GM12878 (cell line): Measurements from ENCODE around the gene RALGPS1. TPM values are rescaled to one million over a fixed set of nuclear protein-coding genes. Genes with fewer than 3 reads are reported as not detected.

Source experiments
- ATAC-seq: fragments of 200-7000 bp; cut with Tn5 transposase; 3 replicates; pipeline ENCODE4 v1.9.1; 2020; ENCODE audit warnings: mild to moderate bottlenecking, moderate library complexity
- BruUV-seq: library from RNA; stranded (reverse); fragments of 400-500 nt; replicated peaks from 2 replicates; lab custom pipeline; 2021; lab: Mats Ljungman, UMichigan
- CTCF ChIA-PET: fragments of 300-600 bp; sonication (Branson Sonifier 250); formaldehyde crosslinking; extraction: SDS; loops from one replicate; lab custom pipeline; 2021; ENCODE audit warnings: inconsistent platforms; lab: Yijun Ruan, JAX
- POLR2A ChIA-PET: fragments of 350-600 bp; formaldehyde crosslinking; extraction: SDS; loops from one replicate; lab custom pipeline; 2021; ENCODE audit warnings: inconsistent platforms; lab: Charles Lee
- RAD21 ChIA-PET: fragments of 300-600 bp; sonication (Branson Sonifier 250); formaldehyde crosslinking; loops from one replicate; lab custom pipeline; 2023; ENCODE audit warnings: antibody characterized with exemption; ENCODE audit not compliant: unreplicated experiment; lab: Charles Lee
- SMC1A ChIA-PET: fragments of 300-600 bp; sonication (Branson Sonifier 250); formaldehyde crosslinking; loops from one replicate; lab custom pipeline; 2023; ENCODE audit not compliant: unreplicated experiment, uncharacterized antibody; lab: Charles Lee
- DNase-seq: peaks from one replicate; pipeline ENCODE4 v3.0.0-alpha.2; 2011; ENCODE audit warnings: low read depth, low spot score
- FAIRE-seq: peaks from 3 replicates; lab custom pipeline; 2011; peaks lifted over from hg19 to GRCh38; lab: Jason Lieb, UNC
- H2AFZ ChIP-seq: 2 replicates; pipeline ENCODE4 v1.6.0; 2011; ENCODE audit warnings: low read depth, low read length, control low read depth; ENCODE audit not compliant: control insufficient read depth
- H3K27ac ChIP-seq: 2 replicates; pipeline ENCODE4 v1.5.1; 2011; ENCODE audit warnings: control low read depth; ENCODE audit not compliant: control insufficient read depth, insufficient read depth
- H3K27me3 ChIP-seq, 2 experiments: replicated peaks in 1 of 2; 2 replicates each; pipeline versions ENCODE4 v1.6.0 to v1.6.1; 2011; ENCODE audit warnings: low read length in 1 of 2; ENCODE audit not compliant: control insufficient read depth in 2 of 2, insufficient read depth in 2 of 2
- H3K36me3 ChIP-seq, 2 experiments: 2 replicates each; pipeline ENCODE4 v1.5.1; 2011; ENCODE audit warnings: low read length in 1 of 2; ENCODE audit not compliant: control insufficient read depth in 2 of 2, insufficient read depth in 2 of 2
- H3K4me1 ChIP-seq: 2 replicates; pipeline ENCODE4 v1.6.1; 2011; ENCODE audit warnings: mild to moderate bottlenecking, low read length, moderate library complexity, mixed read lengths; ENCODE audit not compliant: control insufficient read depth, insufficient read depth
- H3K4me2 ChIP-seq: 2 replicates; pipeline ENCODE4 v1.6.0; 2011; ENCODE audit warnings: control low read depth; ENCODE audit not compliant: control insufficient read depth, insufficient read depth
- H3K4me3 ChIP-seq: fragments of 200-600 bp; sonication (generic); 2 replicates; pipeline ENCODE4 v1.5.1; 2016
- H3K79me2 ChIP-seq: 2 replicates; pipeline ENCODE4 v1.6.0; 2011; ENCODE audit warnings: low read length; ENCODE audit not compliant: control insufficient read depth, insufficient read depth
- H3K9ac ChIP-seq: 2 replicates; pipeline ENCODE4 v1.8.0; 2011; ENCODE audit warnings: low read length, control low read depth, mixed read lengths; ENCODE audit not compliant: control insufficient read depth, insufficient read depth
- H3K9me3 ChIP-seq: replicated peaks from 3 replicates; pipeline ENCODE4 v1.5.1; 2011; ENCODE audit warnings: mild to moderate bottlenecking, low read length; ENCODE audit not compliant: control insufficient read depth, insufficient read depth
- H4K20me1 ChIP-seq: 2 replicates; pipeline ENCODE4 v1.6.0; 2011; ENCODE audit not compliant: control insufficient read depth, insufficient read depth
- BACH1 ChIP-seq: fragments of 450-650 bp; IDR thresholded peaks from 2 replicates; pipeline ENCODE4 v1.6.1; 2017; ENCODE audit warnings: mild to moderate bottlenecking, borderline replicate concordance
- ETV6 ChIP-seq, 2 experiments: fragments of 450-650 bp in 1 of 2; IDR thresholded peaks in 1 of 2; conservative IDR thresholded peaks in 1 of 2; 2 replicates each; pipeline ENCODE4 v1.6.1; 2014; ENCODE audit warnings: antibody characterized with exemption in 1 of 2, borderline replicate concordance in 1 of 2, low read depth in 1 of 2, mild to moderate bottlenecking in 1 of 2, moderate library complexity in 1 of 2
- MEF2A ChIP-seq: IDR thresholded peaks from 2 replicates; pipeline ENCODE4 v1.6.1; 2011; ENCODE audit warnings: low read depth, mild to moderate bottlenecking, low read length, moderate library complexity; ENCODE audit not compliant: insufficient read depth
- SRF ChIP-seq, 2 experiments: IDR thresholded peaks; 2 replicates each; pipeline ENCODE4 v1.6.1; 2011; ENCODE audit warnings: low read depth in 2 of 2, low read length in 2 of 2, mild to moderate bottlenecking in 1 of 2, moderate library complexity in 1 of 2
- YY1 ChIP-seq: IDR thresholded peaks from 2 replicates; pipeline ENCODE4 v1.6.1; 2011; ENCODE audit warnings: low read depth, mild to moderate bottlenecking, low read length
- ZNF207 ChIP-seq: fragments of 450-650 bp; IDR thresholded peaks from 2 replicates; pipeline ENCODE4 v1.6.1; 2014; ENCODE audit warnings: antibody characterized with exemption, mild to moderate bottlenecking, borderline replicate concordance
- WGBS: methylation state at CpG from one replicate; pipeline ENCODE4 v1.1.6; 2016; ENCODE audit warnings: low lambda C conversion rate; ENCODE audit not compliant: insufficient replicate concordance, insufficient coverage; ENCODE audit errors: missing lambda C conversion rate; 5-methylcytosine and 5-hydroxymethylcytosine counted together
- in situ Hi-C: fragments of 300-500 bp; cut with MboI; formaldehyde crosslinking; loops from 9 replicates; pipeline ENCODE4 v1.14.3; 2018; ENCODE audit warnings: mixed read lengths
- intact Hi-C: fragments of 100-400 bp; cut with micrococcal nuclease; formaldehyde crosslinking; loops from one replicate; pipeline ENCODE4 v1.14.2; 2022; ENCODE audit not compliant: unreplicated experiment
- polyA plus RNA-seq, 11 experiments: library from polyadenylated mRNA; depleted of rRNA in 4 of 11; unstranded in 6 of 11; stranded (reverse) in 5 of 11; fragments of >200 nt; fragmentation: Nextera tagmentation in 4 of 11; fragmentation: Illumina TruSeq in 1 of 11; extraction: Ambion mirVana in 4 of 11; extraction: Trizol in 1 of 11; gene quantifications; 1 replicate in 1 of 11; 2 replicates in 10 of 11; pipeline versions ENCODE4 v1.2.1 to v1.2.3, GENCODE V29; 2011 to 2016; ENCODE audit warnings: inconsistent platforms in 2 of 11, missing spikeins in 2 of 11, low read depth in 1 of 11
- total RNA-seq, 4 experiments: library from RNA; depleted of rRNA in 3 of 4; stranded (reverse); fragments of >200 nt in 3 of 4; fragmentation: Illumina TruSeq in 1 of 4; extraction: Trizol in 1 of 4; gene quantifications; 2 replicates each; pipeline versions ENCODE4 v1.2.1 to v1.2.3, GENCODE V29; 2013 to 2021
- TF ChIP-seq, protein P1 (sequence below): fragments of 450-650 bp; IDR thresholded peaks from 2 replicates; pipeline ENCODE4 v1.6.1; 2018; ENCODE audit warnings: borderline replicate concordance, mild to moderate bottlenecking; ENCODE audit not compliant: partially characterized antibody
- TF ChIP-seq, protein P2 (sequence below): fragments of 450-650 bp; IDR thresholded peaks from 2 replicates; pipeline ENCODE4 v1.6.1; 2016; ENCODE audit warnings: mild to moderate bottlenecking
- TF ChIP-seq, protein P3 (sequence below): fragments of 450-650 bp; IDR thresholded peaks from 2 replicates; pipeline ENCODE4 v1.6.1; 2017; ENCODE audit warnings: mild to moderate bottlenecking, moderate library complexity
- TF ChIP-seq, protein P4 (sequence below): fragments of 450-650 bp; formaldehyde crosslinking; IDR thresholded peaks from 2 replicates; pipeline ENCODE4 v1.4.0; 2022; ENCODE audit warnings: mild to moderate bottlenecking, moderate library complexity

Gene RALGPS1
- total and polyA plus RNA-seq, 10 of the 15 experiments (the other 5 are each of a cell fraction or from before 2014, with no cell fraction given) = 0.13 to 5.6 (median 2.7) TPM

DNA sequence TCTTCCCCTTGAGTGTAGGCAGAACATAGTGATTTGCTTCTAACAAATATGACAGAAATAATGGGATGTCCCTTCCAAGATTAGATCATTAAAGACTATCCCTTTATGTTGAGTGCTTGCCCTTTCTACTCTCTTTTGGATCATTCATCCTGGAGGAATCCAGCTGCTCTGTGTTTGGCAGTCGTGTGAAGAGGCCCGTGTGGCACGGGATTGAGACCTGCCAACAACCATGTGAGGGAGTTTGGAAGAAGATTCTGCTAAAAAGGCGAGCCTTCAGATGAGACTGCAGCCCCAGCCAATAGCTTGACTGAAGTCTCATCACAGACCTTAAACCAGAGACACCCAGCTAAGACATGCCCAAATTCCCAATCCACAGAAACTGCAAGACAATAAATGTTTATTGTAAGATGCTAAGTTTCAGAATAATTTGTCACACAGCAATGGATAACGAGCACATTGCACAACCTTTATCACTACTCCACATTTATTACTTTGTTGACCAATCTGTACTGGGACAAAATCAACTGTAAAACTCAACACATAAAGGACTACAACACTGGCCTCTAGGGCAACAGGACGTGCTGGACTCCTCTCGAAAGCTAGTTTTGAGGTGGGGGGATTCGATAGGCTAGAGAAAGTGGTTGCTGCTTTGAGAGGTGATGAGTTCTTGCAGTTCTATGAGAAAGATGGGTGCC is 165.0 kb downstream of the RALGPS1 start:
- H3K4me3 ChIP-seq = no peak overlapping the region
- no peaks in the 10 kb centered on the region for H3K9me3 ChIP-seq
- in situ Hi-C loops (no loop called here), intact Hi-C loops (no loop called here)
- 91% methylated on average over 8 of the region's 8 CpGs for WGBS
- H3K4me1 ChIP-seq = no peaks in the 10 kb centered on the region
- POLR2A ChIA-PET = interaction anchor here (1.0 kb wide), 1 partner anchor 39 kb away, joined by 3 read pairs; no protein-coding TSS in a partner anchor
- no peaks in the 10 kb centered on the region for H3K79me2 ChIP-seq
- RAD21 ChIA-PET = no interaction called here
- H2AFZ ChIP-seq = no peak overlapping the region
- no peak for DNase-seq
- H4K20me1 ChIP-seq = no peaks in the 10 kb centered on the region
- no peaks in the 10 kb centered on the region; a peak in 1 of 4 replicates for H3K36me3 ChIP-seq
- CTCF ChIA-PET = interaction anchor here (1.0 kb wide), 1 partner anchor 94 kb away, joined by 3 read pairs; no protein-coding TSS in a partner anchor
- H3K27me3 ChIP-seq = no peaks in the 10 kb centered on the region
- H3K4me2 ChIP-seq = no peak overlapping the region
- H3K9ac ChIP-seq = no peak overlapping the region
- no peak overlapping the region for H3K27ac ChIP-seq
- no TSS peak for BruUV-seq
- ATAC-seq = no peak
- no peak for FAIRE-seq
- SMC1A ChIA-PET = interaction anchor here (1.8 kb wide), 1 partner anchor 19 kb away, joined by 3 read pairs; no protein-coding TSS in a partner anchor
- TF ChIP-seq YY1 = no peak
- TF ChIP-seq BACH1 = no peak
- no peak for TF ChIP-seq MEF2A
- TF ChIP-seq ZNF207 = no peak
- TF ChIP-seq, protein P1, sequence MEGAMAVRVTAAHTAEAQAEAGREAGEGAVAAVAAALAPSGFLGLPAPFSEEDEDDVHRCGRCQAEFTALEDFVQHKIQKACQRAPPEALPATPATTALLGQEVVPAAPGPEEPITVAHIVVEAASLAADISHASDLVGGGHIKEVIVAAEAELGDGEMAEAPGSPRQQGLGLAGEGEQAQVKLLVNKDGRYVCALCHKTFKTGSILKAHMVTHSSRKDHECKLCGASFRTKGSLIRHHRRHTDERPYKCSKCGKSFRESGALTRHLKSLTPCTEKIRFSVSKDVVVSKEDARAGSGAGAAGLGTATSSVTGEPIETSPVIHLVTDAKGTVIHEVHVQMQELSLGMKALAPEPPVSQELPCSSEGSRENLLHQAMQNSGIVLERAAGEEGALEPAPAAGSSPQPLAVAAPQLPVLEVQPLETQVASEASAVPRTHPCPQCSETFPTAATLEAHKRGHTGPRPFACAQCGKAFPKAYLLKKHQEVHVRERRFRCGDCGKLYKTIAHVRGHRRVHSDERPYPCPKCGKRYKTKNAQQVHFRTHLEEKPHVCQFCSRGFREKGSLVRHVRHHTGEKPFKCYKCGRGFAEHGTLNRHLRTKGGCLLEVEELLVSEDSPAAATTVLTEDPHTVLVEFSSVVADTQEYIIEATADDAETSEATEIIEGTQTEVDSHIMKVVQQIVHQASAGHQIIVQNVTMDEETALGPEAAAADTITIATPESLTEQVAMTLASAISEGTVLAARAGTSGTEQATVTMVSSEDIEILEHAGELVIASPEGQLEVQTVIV = no peak
- TF ChIP-seq, protein P2, sequence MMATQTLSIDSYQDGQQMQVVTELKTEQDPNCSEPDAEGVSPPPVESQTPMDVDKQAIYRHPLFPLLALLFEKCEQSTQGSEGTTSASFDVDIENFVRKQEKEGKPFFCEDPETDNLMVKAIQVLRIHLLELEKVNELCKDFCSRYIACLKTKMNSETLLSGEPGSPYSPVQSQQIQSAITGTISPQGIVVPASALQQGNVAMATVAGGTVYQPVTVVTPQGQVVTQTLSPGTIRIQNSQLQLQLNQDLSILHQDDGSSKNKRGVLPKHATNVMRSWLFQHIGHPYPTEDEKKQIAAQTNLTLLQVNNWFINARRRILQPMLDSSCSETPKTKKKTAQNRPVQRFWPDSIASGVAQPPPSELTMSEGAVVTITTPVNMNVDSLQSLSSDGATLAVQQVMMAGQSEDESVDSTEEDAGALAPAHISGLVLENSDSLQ = no peak
- TF ChIP-seq, protein P3, sequence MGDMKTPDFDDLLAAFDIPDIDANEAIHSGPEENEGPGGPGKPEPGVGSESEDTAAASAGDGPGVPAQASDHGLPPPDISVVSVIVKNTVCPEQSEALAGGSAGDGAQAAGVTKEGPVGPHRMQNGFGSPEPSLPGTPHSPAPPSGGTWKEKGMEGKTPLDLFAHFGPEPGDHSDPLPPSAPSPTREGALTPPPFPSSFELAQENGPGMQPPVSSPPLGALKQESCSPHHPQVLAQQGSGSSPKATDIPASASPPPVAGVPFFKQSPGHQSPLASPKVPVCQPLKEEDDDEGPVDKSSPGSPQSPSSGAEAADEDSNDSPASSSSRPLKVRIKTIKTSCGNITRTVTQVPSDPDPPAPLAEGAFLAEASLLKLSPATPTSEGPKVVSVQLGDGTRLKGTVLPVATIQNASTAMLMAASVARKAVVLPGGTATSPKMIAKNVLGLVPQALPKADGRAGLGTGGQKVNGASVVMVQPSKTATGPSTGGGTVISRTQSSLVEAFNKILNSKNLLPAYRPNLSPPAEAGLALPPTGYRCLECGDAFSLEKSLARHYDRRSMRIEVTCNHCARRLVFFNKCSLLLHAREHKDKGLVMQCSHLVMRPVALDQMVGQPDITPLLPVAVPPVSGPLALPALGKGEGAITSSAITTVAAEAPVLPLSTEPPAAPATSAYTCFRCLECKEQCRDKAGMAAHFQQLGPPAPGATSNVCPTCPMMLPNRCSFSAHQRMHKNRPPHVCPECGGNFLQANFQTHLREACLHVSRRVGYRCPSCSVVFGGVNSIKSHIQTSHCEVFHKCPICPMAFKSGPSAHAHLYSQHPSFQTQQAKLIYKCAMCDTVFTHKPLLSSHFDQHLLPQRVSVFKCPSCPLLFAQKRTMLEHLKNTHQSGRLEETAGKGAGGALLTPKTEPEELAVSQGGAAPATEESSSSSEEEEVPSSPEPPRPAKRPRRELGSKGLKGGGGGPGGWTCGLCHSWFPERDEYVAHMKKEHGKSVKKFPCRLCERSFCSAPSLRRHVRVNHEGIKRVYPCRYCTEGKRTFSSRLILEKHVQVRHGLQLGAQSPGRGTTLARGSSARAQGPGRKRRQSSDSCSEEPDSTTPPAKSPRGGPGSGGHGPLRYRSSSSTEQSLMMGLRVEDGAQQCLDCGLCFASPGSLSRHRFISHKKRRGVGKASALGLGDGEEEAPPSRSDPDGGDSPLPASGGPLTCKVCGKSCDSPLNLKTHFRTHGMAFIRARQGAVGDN = no peak
- TF ChIP-seq, protein P4, sequence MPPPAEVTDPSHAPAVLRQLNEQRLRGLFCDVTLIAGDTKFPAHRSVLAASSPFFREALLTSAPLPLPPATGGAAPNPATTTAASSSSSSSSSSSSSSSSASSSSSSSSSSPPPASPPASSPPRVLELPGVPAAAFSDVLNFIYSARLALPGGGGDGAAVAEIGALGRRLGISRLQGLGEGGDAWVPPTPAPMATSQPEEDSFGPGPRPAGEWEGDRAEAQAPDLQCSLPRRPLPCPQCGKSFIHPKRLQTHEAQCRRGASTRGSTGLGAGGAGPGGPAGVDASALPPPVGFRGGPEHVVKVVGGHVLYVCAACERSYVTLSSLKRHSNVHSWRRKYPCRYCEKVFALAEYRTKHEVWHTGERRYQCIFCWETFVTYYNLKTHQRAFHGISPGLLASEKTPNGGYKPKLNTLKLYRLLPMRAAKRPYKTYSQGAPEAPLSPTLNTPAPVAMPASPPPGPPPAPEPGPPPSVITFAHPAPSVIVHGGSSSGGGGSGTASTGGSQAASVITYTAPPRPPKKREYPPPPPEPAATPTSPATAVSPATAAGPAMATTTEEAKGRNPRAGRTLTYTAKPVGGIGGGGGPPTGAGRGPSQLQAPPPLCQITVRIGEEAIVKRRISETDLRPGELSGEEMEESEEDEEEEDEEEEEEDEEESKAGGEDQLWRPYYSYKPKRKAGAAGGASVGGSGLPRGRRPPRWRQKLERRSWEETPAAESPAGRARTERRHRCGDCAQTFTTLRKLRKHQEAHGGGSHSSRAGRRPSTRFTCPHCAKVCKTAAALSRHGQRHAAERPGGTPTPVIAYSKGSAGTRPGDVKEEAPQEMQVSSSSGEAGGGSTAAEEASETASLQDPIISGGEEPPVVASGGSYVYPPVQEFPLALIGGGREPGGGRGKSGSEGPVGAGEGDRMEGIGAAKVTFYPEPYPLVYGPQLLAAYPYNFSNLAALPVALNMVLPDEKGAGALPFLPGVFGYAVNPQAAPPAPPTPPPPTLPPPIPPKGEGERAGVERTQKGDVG = no peak
- TF ChIP-seq ETV6 (conservative IDR thresholded peaks at IDR 0.05 in 1 of 2, IDR thresholded peaks at IDR 0.05 in 1 of 2; ENCODE audit: borderline replicate concordance in 1 of 2, low read depth in 1 of 2) = no peak
- no peak for TF ChIP-seq SRF (IDR thresholded peaks at IDR 0.05; ENCODE audit: low read depth in 2 of 2, low read length in 2 of 2)
